ENCODE results near the gene DYSF.

DNA sequence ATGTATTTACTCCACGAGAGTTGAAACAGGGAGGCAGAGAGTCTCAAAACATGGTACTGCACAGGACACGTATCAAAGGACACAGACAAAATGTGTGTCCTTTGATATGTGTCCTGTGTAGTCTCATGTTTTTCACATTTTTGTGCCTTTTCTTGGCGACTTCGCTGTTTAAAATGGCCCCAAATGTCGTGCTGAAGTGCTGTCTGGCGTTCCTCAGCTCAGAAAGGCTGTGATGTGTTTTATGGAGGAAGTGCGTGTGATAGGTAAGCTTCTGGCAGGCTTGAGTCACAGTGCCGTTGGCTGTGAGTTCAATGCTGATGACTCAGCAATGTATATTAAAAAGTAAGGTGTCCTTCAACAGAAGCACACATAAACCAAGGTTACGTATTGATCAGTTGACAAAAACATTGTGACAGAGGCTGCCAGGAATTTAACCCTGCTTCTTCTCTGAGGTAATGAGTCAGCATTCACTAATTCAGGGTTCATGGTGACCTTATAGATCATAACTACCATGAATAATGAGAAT lies 78.2 kb downstream of the DYSF start:
- TF ChIP-seq, protein P1, sequence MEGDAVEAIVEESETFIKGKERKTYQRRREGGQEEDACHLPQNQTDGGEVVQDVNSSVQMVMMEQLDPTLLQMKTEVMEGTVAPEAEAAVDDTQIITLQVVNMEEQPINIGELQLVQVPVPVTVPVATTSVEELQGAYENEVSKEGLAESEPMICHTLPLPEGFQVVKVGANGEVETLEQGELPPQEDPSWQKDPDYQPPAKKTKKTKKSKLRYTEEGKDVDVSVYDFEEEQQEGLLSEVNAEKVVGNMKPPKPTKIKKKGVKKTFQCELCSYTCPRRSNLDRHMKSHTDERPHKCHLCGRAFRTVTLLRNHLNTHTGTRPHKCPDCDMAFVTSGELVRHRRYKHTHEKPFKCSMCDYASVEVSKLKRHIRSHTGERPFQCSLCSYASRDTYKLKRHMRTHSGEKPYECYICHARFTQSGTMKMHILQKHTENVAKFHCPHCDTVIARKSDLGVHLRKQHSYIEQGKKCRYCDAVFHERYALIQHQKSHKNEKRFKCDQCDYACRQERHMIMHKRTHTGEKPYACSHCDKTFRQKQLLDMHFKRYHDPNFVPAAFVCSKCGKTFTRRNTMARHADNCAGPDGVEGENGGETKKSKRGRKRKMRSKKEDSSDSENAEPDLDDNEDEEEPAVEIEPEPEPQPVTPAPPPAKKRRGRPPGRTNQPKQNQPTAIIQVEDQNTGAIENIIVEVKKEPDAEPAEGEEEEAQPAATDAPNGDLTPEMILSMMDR (IDR thresholded peaks at IDR 0.05) = no peak
- no peak for TF ChIP-seq POLR2A (IDR thresholded peaks at IDR 0.05)
